GM21723 (cell line): ENCODE measurements around the gene SEMA4G.

Source experiments
- ATAC-seq: cut with Tn5 transposase; IDR thresholded peaks from one replicate; pipeline ENCODE4 v1.9.1; 2021; ENCODE audit warnings: mild to moderate bottlenecking, moderate library complexity; ENCODE audit not compliant: unreplicated experiment

Gene SEMA4G

DNA sequence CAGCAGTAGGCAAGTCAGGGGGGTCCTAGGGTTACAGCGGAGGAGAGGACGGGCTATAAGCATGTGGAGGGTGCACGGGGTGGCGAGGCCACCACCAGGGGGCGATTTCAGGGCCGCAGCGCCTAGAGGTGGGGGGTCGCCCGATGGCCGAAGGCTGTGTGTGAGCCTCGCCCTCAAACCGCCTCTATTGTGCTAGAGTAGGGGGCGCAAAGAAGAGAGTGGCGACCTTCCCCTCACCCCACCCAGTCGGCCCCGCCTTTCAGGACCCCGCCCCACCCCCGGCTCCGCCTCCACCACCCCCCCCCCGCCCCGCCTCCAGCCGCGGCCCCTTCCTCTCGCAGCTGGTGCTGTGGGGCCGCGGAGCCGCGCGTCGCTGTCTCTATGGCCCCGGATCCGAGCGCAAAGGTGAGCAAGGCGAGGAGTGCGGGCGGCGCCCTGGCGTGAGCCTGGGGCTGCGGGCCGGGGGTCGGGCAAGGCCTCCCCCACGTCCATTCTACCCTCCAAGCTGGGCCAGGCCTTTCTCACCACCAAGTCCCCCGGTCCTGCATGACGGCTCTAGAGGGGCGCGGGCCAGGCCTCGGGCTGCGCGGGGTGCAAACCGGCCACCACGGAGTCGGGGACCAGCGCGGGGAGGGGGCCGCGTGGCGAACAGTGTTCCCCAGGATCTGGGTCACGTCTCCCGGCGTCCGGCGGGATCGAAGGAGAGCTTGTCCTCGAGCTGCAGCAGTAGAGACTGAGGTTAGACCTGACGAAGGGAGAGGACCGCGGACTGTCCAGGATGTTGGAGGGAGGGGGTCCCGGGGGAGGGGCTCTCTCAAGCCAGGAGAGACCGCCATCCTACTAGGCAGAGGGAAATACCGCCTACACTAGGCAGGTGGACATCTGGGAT, at the start of gene SEMA4G:
Gene SEMA4G, plus strand, starts transcription at position 318 of the 889 bp plus-strand sequence. CDS start 3,409 bp downstream, outside the sequence.
- ATAC-seq: no peak

- no peak for ATAC-seq
Observed at GRCh38 chr10:100923580-100923979, 45.7 kb upstream of the SEMA4G start.

DNA sequence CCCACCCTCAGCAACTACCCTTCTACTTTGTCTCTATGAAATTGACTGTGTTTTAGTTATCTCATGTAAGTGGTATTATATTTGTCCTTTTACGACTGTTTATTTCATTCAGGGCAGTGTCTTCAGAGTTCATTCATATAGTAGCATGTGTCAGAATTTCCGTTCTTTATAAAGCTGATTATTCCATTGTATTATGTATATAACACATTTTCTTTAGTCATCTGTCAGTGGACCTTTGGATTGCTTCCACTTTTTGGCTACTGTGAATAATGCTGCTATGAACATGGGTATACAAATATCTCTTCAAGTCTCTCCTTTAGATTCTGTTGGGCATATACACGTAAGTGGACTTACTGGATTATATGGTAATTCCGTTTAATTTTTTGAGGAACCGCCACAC, 42.0 kb upstream of the SEMA4G start:
- no peak for ATAC-seq

GRCh38 chr10:100928039-100928438, 41.3 kb upstream of the SEMA4G start:
- ATAC-seq: no peak

GRCh38 chr10:100930368-100930767, 38.9 kb upstream of the SEMA4G start:
- ATAC-seq: no peak

GRCh38 chr10:100934084-100934659, 35.1 kb upstream of the SEMA4G start:
- ATAC-seq: no peak

GRCh38 chr10:100939763-100940344, 29.4 kb upstream of the SEMA4G start:
- ATAC-seq: no peak

- ATAC-seq: no peak
Observed at GRCh38 chr10:100942229-100942628, 27.1 kb upstream of the SEMA4G start.

GRCh38 chr10:100943508-100943907, 25.8 kb upstream of the SEMA4G start:
- ATAC-seq: no peak

GRCh38 chr10:100945754-100946153, 23.6 kb upstream of the SEMA4G start:
- ATAC-seq: no peak

- ATAC-seq: no peak
Observed at GRCh38 chr10:100948916-100949315, 20.4 kb upstream of the SEMA4G start.

DNA sequence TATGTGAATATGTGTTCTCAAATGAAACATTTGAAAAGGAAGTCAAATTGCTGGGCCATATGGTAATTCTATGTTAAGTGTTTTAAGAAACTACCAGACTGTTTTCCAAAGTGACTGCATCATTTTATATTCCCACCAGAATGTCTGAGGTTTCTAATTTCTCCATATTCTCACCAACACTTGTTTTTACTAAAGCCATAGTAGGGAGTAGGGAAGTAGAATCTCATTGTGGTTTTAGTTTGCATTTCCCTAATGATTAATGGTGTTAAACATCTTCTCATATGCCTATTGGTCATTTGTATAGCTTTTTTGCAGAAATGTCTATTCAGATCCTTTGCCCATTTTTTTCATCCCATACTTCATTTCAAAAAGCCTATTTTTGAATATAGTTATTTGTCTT, 9.1 kb upstream of the SEMA4G start:
- no peak for ATAC-seq

DNA sequence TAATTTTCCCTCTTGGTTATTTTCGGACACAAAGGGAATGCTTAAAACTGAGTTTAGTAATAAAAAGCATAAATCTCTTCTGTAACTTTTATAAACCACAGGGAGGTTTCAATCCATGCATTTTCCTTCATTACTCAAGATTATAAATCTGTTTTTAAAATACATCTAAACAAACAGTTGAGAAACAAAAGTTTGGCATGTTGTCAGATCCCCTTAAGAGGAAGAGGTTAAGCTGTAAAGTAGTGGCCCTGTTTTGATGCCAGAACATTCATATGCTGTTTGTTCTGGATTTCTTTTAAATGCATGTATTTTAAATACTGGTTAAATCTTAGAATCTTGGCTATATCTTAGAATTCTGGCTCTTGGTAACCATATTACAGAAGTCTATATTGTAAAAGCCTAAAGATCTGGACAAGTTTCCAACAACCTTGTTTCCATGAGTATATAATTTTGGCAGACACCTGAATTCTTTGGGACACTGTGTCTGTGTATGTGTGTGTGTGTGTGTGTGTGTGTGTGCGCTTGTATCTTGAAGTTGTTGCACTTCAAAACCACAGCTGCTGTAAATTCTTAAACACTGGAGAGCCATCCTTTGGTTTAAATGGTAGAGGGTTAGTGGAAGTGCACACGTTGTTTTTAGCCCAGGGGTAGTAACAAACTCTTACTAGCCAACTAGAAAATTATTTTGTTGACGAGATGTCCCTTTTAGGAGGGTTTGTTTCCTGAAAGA, 6.8 kb upstream of the SEMA4G start:
- ATAC-seq: no peak

DNA sequence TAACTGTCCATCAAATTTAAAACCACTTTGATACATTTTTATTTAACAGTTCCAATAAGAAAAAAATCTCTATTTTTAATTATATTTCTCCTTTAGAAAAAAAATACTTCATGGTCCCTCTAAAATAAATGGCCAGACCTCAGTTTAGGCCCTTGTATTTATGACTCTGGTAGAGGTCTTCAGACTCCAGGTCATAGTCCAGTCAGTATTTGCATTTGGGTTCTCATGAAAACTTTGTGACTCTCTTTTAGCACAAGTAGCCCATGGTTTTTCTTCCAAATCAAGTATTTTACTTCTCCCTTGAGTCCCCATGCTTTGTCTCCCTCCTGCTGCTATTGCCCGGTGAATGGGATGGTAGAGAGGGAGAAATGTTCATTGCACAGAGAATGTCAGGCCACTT, 5.5 kb upstream of the SEMA4G start:
- ATAC-seq: no peak

DNA sequence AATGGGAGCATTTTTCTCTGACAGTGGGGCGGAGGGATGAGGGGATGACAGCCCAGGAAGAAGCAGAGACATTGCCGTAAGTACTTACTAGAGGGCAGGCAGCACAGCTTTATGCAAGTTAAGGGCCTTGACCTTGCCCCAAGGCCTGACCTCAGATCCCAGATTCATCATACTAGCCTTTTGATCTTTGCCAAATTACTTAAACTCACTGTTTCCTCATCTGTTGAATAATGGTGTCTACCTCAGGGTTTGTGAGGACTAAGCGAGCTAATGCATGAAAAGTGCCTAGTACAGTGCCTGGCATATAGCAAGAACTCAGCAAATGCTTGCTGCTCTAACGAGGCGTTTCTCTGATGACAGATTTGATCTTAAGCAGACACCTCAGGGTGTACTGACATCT, 3.5 kb upstream of the SEMA4G start:
- no peak for ATAC-seq

- no peak for ATAC-seq
Observed at GRCh38 chr10:100966887-100967286, 2.4 kb upstream of the SEMA4G start.

GRCh38 chr10:100967332-100967731, 2.0 kb upstream of the SEMA4G start:
- ATAC-seq: no peak

DNA sequence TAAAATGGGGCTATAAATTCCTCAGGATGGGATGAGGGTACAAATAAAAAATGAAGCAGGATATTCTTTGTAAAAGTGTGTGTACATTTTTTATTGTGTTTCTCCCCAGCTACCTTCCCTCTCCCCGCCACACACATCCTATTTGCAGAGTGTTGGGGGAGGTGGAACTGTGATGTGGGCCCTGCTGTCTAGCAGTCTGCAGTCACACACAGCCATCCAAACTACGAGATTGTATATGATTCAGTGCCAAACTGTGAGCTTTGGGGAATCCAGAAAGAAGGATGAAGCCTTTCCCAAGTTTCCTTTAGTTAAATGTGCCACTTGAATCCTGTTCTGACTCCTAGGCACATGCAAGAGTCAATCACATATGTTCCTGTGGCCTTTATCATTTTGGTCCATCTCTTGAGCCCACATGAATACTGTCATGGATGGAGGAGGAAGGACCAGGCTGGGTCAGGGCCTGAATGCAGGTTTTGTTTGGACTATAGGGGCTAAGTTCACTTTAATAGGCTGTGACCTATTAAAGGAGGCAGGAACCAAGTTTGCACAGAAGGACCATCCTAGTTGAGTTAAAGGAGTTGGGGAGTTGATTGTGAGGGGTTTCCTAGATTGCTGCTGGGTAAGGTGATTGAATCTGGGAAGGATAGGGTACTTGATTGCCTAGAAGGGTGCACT, 1.1 kb upstream of the SEMA4G start:
- ATAC-seq: no peak

DNA sequence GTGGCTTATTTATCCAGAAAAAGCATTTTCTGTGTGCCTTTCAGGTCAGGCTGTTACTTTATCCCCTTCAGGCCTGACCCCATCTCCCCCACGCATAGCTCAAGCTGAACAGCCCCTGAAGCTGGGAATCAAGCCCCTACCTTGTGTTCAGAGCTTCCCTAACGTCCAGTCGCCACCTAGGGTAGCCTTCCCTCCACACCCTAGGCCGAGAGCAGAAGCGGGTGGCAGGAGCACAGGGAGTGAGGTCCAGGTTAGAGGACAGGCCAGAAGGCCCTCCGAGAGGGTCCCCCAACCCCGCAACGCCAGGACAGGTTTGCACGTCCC, 479 bp upstream of the SEMA4G start:
- no peak for ATAC-seq

DNA sequence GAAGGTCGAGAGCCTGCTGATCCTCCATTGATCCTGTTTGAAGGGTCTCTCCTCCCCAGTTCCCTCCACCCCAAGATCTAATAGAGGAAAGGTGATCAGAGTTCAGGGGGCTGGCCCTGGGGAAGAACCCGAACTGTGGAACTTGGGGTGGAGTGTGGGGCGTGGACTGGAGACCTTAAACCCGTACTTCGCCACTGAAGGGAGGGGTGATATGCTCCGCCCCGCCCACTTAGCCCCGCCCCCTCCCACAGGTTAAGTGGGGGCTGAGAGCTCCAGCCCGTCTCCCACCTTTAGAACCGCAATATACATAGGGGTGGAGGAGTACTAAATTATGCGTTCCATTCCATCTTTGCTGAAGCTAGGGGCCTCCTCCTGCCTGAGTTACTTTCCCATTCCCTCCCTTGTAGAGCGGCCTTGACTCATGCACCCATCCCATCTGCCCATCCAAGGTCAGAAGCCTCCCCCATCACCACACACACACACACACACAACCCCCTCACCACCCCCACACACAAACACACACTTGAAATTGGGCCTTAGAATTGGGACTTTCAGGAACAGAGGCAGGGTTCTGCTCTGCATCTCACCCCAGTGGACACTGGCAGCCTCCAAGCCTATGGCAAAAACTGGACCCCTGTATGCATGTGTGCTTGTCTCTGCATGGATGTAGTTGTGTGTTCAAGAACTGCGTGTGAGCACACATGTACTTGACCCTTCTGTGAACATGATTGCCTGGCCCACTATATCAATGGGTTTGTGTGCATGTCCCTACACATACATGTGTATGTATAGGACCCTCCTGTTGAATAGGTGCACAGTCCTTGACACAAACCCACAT, 991 bp downstream of the SEMA4G start:
- ATAC-seq: no peak
